MV-4-11 (cell line): Measurements from ENCODE around the gene MN1.
A peak's percentile ranks its signal among the peaks of the same experiment; 100 is the strongest.

Experiments
- DNase-seq: peaks from one replicate; lab custom pipeline; 2025; lab: John Stamatoyannopoulos, UW

The MN1 gene

DNA sequence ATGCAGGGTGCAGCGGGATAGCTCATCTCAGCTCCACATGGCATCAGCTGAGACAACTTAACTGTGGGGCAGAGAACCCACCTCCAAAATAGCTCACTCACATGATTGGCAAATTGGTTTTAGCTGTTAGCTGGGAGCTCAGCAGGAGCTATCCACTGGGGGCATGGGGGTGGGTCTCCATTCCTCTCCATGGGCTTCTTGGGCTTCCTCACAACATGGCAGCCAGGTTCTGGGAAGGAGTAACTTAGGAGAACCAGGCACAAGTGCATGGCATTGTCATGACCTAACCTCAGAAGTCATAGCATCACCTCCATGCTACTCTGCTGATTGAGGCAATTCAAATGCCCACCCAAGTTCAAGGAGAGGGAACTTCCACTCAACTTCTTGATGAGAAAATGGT lies 85.5 kb downstream of the MN1 start:
- DNase-seq: no peak

DNA sequence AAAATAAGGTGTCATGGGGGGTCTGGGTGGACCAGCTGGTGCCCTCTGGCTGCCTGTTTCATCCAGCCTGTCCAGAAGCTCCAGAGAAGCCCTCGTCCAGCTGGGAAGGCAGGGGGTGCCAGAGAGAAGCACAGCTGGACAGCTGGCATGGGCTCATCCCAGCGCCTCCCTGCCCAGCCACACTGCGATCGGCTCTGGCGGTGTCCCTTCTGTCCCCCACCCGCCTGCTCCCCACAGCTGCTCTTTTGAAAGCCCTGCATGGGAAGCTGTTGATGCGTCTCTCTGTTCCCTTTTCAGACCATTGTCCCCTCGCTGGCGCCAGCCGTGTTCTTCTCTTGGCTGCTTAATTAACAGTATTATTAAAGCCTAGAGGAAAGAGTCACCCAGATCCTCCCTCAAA lies 86.5 kb downstream of the MN1 start:
- peak; percentile 14 for DNase-seq

DNA sequence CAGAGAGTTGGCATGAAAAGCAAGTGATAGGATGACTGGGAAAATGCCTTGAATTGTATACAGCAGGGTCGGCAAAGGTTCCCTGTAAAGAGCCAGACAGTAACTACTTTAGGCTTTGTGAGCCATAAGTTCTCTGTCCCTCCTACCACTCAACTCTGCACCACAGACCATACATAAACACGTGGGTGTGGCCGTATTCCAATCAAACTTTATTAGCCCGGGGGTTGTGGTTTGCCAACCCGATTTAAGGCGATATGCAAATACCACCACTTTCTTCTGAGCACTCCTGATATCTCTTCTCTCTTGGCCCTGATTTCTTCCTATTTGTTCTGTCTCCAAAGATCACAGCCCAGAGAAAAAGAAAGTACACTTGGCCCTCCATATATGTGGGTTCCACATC lies 87.5 kb downstream of the MN1 start:
- no peak for DNase-seq

DNA sequence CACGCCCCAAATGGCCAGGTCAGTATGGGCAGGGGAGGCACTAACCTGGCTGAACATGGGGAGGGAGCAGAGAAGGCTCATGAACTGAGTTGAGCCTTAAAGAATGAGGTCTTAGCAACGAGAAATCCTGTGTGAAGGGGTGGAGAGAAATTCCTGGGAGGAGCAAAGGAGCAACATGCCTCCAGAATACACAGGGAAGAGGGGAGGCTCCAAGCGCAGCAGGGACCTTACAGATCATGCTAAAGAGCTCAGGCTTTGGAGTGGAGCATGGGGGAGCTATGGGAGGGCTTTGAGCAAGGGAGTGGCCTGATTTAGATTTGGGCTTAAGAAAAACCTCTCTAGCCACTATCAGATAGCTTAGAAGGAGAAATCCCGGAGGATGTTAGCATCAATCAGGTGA lies 88.1 kb downstream of the MN1 start:
- DNase-seq: no peak

DNA sequence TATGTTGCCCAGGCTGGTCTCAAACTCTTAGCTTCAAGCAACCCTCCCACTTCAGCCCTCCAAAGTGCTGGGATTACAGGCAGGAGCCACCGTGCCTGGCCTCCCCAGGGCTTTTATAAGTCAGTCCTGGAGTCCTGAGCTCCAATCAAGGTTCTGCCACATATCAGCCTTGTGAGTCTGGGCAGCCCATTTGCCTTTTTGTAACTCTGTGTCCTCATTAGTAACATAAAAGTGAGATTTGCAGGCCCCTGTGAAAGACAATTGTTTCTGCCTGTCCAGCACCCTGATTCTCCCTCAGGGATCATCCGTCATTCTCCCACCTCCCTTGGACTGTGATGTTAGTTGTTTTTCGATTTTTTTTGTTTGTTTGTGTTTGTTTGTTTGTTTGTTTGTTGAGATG lies 89.8 kb downstream of the MN1 start:
- no peak for DNase-seq

DNA sequence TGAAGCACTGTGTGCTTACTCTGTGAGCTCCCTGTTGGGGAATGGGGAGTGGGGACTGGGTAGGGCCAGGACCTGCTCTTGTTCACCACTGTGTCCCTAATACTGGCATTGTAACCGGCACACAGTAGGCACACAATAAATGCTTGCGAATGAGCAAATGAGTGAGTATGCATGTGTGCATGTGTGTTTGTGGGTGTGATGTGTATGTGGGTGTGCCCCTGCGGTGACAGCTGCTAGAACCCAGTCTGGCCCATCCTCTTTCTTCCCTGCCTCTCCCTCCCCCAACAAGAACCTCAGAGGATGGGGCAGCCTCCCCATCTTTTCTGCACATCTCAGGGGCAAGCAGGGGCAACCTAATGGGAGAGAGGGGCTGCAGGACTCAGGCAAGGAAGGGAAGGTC lies 90.5 kb downstream of the MN1 start:
- no peak for DNase-seq

DNA sequence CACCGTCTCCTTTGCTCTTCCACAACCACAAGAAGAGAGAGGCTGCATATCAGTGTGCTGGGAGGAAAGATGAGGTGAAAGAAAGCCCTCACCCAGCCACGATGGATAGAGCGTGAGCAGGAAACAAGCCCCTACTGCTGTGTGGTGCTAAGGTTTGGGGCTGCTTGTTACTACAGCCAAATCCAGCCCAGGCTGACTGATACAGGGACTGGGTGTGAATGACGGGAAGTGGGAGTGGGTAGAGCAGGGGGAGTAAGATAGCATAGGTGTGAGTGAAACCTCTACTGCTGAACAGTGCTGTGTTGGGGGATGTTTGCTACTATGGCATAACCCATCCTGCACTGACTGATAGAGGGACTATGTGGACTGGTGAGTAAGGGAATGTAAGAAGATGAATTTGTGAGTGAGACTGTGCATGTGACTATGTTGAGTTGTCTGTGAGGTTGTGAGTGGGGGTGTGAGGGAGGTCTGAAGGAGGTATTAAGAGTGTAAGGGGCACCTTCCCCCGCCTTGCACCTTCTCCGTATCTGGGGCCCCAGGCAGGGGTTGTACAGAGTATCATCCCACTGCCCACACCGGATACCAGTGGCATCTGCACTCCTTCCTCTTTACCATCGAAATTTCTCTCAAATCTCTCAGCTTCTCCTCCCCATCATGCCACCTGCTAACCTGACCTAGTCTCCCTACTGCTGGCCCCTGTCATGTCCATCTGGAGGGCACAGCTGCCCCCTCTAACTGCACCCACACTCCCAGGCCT lies 91.5 kb downstream of the MN1 start:
- no peak for DNase-seq

DNA sequence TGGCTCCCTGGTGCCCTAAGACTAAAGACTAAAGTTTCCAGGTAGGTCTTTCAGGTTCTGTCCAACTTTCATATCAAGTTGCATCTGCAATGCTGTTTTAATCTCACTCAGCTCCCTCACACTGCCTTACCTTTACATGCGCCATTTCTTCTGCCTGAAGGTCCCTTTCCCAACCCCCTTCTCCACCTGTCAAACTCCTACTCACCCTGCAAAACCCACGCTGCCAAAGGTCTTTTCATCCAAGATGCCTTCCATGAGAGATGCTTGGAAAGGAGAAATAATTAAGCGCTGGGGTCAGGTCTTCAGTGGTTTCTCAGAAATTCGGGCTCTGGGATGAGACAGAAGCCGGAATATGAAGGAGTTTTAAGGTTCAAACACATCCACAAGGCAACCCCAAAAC lies 95.1 kb downstream of the MN1 start:
- no peak for DNase-seq

DNA sequence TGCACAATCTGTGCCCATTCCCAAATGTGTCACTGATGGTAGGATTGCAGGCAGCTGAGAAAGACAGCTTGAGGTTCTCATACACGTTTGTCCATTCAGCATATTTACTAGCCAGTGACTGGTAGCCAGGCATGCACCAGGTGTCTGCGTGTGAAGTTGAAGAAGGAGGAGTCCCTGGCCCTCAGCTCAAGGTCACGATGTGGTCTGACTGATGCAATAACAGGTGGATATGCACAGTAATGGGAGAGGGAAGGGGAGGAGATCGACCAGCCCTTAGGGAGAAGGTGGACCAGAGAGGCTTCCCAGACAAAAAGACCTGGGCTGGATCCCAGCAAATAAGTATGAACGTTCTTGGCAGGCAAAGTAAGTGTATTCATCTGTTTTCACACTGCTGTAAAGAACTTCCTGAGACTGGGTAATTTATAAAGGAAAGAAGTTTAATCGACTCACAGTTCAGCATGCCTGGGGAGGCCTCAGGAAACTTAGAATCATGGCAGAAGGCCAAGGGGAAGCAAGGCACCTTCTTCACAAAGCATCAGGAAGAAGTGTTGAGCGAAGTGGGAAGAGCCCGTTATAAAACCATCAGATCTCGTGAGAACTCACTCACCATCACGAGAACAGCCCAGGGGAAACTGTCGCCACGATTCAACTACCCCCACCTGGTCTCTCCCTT lies 96.0 kb downstream of the MN1 start:
- DNase-seq: no peak

DNA sequence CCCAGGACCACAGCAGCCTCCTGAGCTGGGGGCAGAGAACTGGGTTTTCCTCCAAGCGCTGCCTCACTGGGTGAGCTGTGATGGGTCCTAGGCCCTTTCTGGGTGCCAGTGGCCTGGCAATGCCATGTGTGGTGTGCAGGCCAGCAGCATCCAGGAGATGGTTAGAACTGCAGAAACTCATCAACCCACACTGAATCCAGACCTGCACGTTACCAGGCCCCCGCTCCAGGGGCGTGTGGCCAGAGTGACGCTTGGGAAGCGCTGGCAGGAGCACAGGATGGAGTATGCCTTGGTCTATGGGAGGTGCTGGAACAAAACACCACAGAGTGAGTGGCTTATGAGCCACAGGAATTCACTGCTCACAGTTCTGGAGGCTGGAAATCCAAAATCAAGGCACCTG lies 97.0 kb downstream of the MN1 start:
- DNase-seq: no peak

DNA sequence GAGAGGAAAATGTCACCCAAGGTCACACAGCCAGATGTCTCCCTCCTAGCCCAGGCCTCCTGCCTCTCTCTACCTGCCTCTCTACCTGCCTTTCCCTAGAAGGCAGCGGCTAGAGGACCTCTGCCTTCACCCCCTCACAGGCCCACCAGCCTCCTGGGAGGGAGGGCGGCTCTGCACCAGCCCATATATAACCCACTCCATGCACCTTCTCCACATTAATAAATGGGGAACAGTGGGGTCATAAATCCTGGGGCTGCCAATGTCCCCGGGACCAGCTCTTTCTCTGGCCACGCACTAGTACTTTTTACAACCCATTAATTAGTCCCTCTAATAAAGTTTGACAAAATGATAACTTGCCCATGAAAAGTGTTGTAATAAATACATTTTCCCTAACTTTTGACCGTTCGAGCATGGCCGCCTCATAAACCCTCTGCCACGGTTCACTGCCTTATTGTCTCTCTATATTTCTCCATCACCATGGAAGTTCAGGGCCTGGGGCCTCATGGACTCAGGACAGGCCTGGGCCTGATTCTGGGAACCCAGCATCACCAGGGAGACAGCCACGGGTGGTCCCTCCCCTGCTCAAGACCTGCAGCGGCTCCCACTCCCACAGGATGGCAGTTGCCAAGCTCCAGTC lies 102.1 kb downstream of the MN1 start:
- no peak for DNase-seq

DNA sequence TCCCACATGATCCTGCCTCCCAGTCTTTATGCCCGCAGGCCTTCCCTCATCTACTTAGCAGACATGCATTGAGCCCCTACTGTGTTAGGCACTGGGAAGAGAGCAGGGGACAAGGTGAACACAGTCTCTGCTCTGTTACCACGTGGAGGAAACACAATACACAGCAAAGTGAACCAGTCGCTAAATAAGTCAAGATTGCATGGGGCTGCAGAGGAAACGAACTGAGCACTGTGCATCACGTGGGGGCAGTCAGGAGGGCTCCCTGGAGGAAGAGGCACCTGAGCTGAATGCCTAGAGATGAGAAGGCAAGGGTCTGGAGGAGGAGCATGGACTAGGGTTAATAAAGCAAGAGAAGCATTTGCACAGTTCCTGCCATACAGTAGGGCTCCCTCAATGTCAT lies 102.7 kb downstream of the MN1 start:
- DNase-seq: no peak
